GM12864 (cell line): ENCODE data around the gene SKAP1.
"Not testable (repeated sequence)": the region's sequence is repeated elsewhere in the genome, so short reads cannot be mapped to it uniquely, and the experiment has no call there.

ENCODE experiments used
- DNase-seq: peaks from one replicate; pipeline ENCODE4 v3.0.0-alpha.2; 2011; ENCODE audit warnings: low read depth
- H3K4me3 ChIP-seq: 2 replicates; pipeline ENCODE4 v1.5.1; 2011; ENCODE audit warnings: mild to moderate bottlenecking, low read depth, low read length, control low read depth
- CTCF ChIP-seq: IDR thresholded peaks from 2 replicates; pipeline ENCODE4 v1.5.1; 2011; ENCODE audit warnings: low read depth, mild to moderate bottlenecking, moderate library complexity, low read length, control low read depth, inconsistent platforms; ENCODE audit errors: missing control alignments

The SKAP1 gene

GRCh38 chr17:48459070-48459844 is 29.2 kb upstream of the SKAP1 start:
- no peak for DNase-seq
- no peak overlapping the region for H3K4me3 ChIP-seq
- no peak for TF ChIP-seq CTCF

- TF ChIP-seq CTCF, result peak; percentile 95
- no peak for DNase-seq
- H3K4me3 ChIP-seq, result no peak overlapping the region
Measured at GRCh38 chr17:48457080-48457836, 27.2 kb upstream of the SKAP1 start.

GRCh38 chr17:48456589-48456988 is 26.6 kb upstream of the SKAP1 start:
- DNase-seq, result no peak
- TF ChIP-seq CTCF, result no peak
- H3K4me3 ChIP-seq, result no peak overlapping the region

GRCh38 chr17:48455791-48456190 is 25.8 kb upstream of the SKAP1 start:
- no peak for TF ChIP-seq CTCF
- DNase-seq, result no peak
- H3K4me3 ChIP-seq, result no peak overlapping the region

- no peak overlapping the region for H3K4me3 ChIP-seq
- no peak for TF ChIP-seq CTCF
- DNase-seq, result no peak
Measured at GRCh38 chr17:48453447-48453846, 23.4 kb upstream of the SKAP1 start.

- DNase-seq, result no peak
- no peak overlapping the region for H3K4me3 ChIP-seq
- TF ChIP-seq CTCF, result no peak
Measured at GRCh38 chr17:48451489-48451888, 21.5 kb upstream of the SKAP1 start.

- H3K4me3 ChIP-seq, DNase-seq: not testable (repeated sequence)
Measured at GRCh38 chr17:48449335-48449734, 19.3 kb upstream of the SKAP1 start.
